OCI-LY1 (cell line): ENCODE results near the gene VGLL4.

Source experiments
- H2AFZ ChIP-seq: fragments of 200-600 bp; sonication (generic), shearing (Covaris generic); 2 replicates; pipeline ENCODE4 v1.6.0; 2014; ENCODE audit warnings: antibody characterized with exemption, mild to moderate bottlenecking, low read length
- H3F3A ChIP-seq: fragments of 200-600 bp; sonication (generic), shearing (Covaris generic); 2 replicates; pipeline ENCODE4 v1.6.0; 2014; ENCODE audit warnings: mild to moderate bottlenecking, antibody characterized with exemption, low read length, moderate library complexity; ENCODE audit not compliant: insufficient read depth
- H3K27ac ChIP-seq: fragments of 200-600 bp; sonication (generic); 2 replicates; pipeline ENCODE4 v1.5.1; 2014; ENCODE audit warnings: low read length, mixed run types, mild to moderate bottlenecking, low read depth; ENCODE audit not compliant: poor library complexity, severe bottlenecking
- H3K27me3 ChIP-seq: fragments of 200-600 bp; sonication (generic); 2 replicates; pipeline ENCODE4 v1.6.0; 2014; ENCODE audit warnings: antibody characterized with exemption, mild to moderate bottlenecking, low read length, moderate library complexity; ENCODE audit not compliant: insufficient read depth
- H3K36me3 ChIP-seq: fragments of 200-600 bp; sonication (generic); 2 replicates; pipeline ENCODE4 v1.6.1; 2014; ENCODE audit warnings: mild to moderate bottlenecking, antibody characterized with exemption, low read length, moderate library complexity, mixed read lengths; ENCODE audit not compliant: insufficient read depth
- H3K4me1 ChIP-seq: fragments of 200-600 bp; sonication (generic); 2 replicates; pipeline ENCODE4 v1.5.1; 2014; ENCODE audit warnings: mild to moderate bottlenecking, low read length, moderate library complexity; ENCODE audit not compliant: insufficient read depth, severe bottlenecking
- H3K4me2 ChIP-seq: fragments of 200-600 bp; sonication (generic), shearing (Covaris generic); 2 replicates; pipeline ENCODE4 v1.6.1; 2014; ENCODE audit warnings: low read length
- H3K4me3 ChIP-seq: fragments of 200-600 bp; sonication (generic); 2 replicates; pipeline ENCODE4 v1.5.1; 2014; ENCODE audit warnings: low read length, low read depth, mild to moderate bottlenecking, mixed read lengths; ENCODE audit not compliant: poor library complexity, severe bottlenecking
- H3K79me2 ChIP-seq: fragments of 200-600 bp; shearing (Covaris generic); 2 replicates; pipeline ENCODE4 v1.6.1; 2016; ENCODE audit warnings: mixed run types, low read length, mixed read lengths; ENCODE audit not compliant: insufficient read depth
- H3K9ac ChIP-seq: fragments of 200-600 bp; sonication (generic), shearing (Covaris generic); 2 replicates; pipeline ENCODE4 v1.6.1; 2014; ENCODE audit warnings: mild to moderate bottlenecking, low read length, mixed read lengths
- H3K9me2 ChIP-seq: fragments of 200-600 bp; sonication (generic), shearing (Covaris generic); 2 replicates; pipeline ENCODE4 v1.6.1; 2014; ENCODE audit warnings: low read depth, mild to moderate bottlenecking, low read length, mixed read lengths
- H3K9me3 ChIP-seq: fragments of 200-600 bp; shearing (Covaris generic); 2 replicates; pipeline ENCODE4 v1.6.1; 2014; ENCODE audit warnings: low read length, mixed read lengths
- H4K20me1 ChIP-seq: fragments of 200-600 bp; sonication (generic), shearing (Covaris generic); 2 replicates; pipeline ENCODE4 v1.6.0; 2016; ENCODE audit warnings: mild to moderate bottlenecking, low read length; ENCODE audit not compliant: insufficient read depth
- CTCF ChIP-seq: fragments of 200-600 bp; sonication (generic), shearing (Covaris generic); IDR thresholded peaks from 2 replicates; pipeline ENCODE4 v1.5.1; 2017; ENCODE audit warnings: mild to moderate bottlenecking, antibody characterized with exemption, low read length, moderate library complexity, mixed read lengths
- EZH2 ChIP-seq: fragments of 200-600 bp; sonication (generic), shearing (Covaris generic); IDR thresholded peaks from 2 replicates; pipeline ENCODE4 v1.8.0; 2017; ENCODE audit warnings: borderline replicate concordance, mixed run types, mild to moderate bottlenecking, antibody characterized with exemption, low read length, moderate library complexity, mixed read lengths

Gene VGLL4

GRCh38 chr3:11632966-11633365 is 10.7 kb downstream of the VGLL4 start:
- Histone ChIP-seq H3K4me3 (no peak overlapping the region), H3K36me3 (peaks cover 14% of the 10 kb centered on the region), H3K27ac (no peak overlapping the region), H3K9ac (no peak overlapping the region), H3K9me3 (no peaks in the 10 kb centered on the region), H3K27me3 (no peaks in the 10 kb centered on the region), H4K20me1 (0 out of 2 replicates have a peak, but pooled peaks cover 10% of the 10 kb centered on the region), H3K79me2 (peaks cover 97% of the 10 kb centered on the region), H3F3A (no peaks in the 10 kb centered on the region), H3K4me2 (no peak overlapping the region), H3K9me2 (no peaks in the 10 kb centered on the region), H3K4me1 (peaks cover 39% of the 10 kb centered on the region), H2AFZ (no peak overlapping the region)
- no peak for TF ChIP-seq CTCF
- no peak for TF ChIP-seq EZH2

GRCh38 chr3:11632564-11632963 is 11.2 kb downstream of the VGLL4 start:
- Histone ChIP-seq H3K4me1 (peaks cover 35% of the 10 kb centered on the region), H3K27me3 (no peaks in the 10 kb centered on the region), H3K79me2 (peaks cover 97% of the 10 kb centered on the region), H4K20me1 (0 out of 2 replicates have a peak, but pooled peaks cover 7% of the 10 kb centered on the region), H3K27ac (no peak overlapping the region), H2AFZ (no peak overlapping the region), H3K9me2 (no peaks in the 10 kb centered on the region), H3K4me3 (no peak overlapping the region), H3K4me2 (no peak overlapping the region), H3K9me3 (no peaks in the 10 kb centered on the region), H3F3A (no peaks in the 10 kb centered on the region), H3K36me3 (peaks cover 10% of the 10 kb centered on the region; the same call in 1 of the 2 replicates), H3K9ac (no peak overlapping the region)
- TF ChIP-seq EZH2 (no peak), CTCF (no peak)

GRCh38 chr3:11631820-11632219 is 11.9 kb downstream of the VGLL4 start:
- TF ChIP-seq CTCF (no peak), EZH2 (no peak)
- H3K4me1 ChIP-seq = peaks cover 28% of the 10 kb centered on the region
- no peaks in the 10 kb centered on the region for H3K9me2 ChIP-seq
- peaks cover 10% of the 10 kb centered on the region; the same call in 1 of the 2 replicates for H3K36me3 ChIP-seq
- no peak overlapping the region for H3K4me2 ChIP-seq
- H4K20me1 ChIP-seq = 0 out of 2 replicates have a peak, but pooled peaks cover 3% of the 10 kb centered on the region
- H3K79me2 ChIP-seq = peaks cover 97% of the 10 kb centered on the region
- no peaks in the 10 kb centered on the region for H3K9me3 ChIP-seq
- no peak overlapping the region for H3K4me3 ChIP-seq
- no peak overlapping the region for H3K27ac ChIP-seq
- H2AFZ ChIP-seq = no peak overlapping the region
- no peaks in the 10 kb centered on the region for H3F3A ChIP-seq
- H3K27me3 ChIP-seq = no peaks in the 10 kb centered on the region
- H3K9ac ChIP-seq = no peak overlapping the region
